NCI-H187 treated with DMSO at 0.1 percent for 48 hours (cell line): ENCODE results near the gene DBH.
"Not testable (repeated sequence)": the region's sequence is repeated elsewhere in the genome, so short reads cannot be mapped to it uniquely, and the experiment has no call there.

Experiments
- DNase-seq: peaks from one replicate; lab custom pipeline; 2025; lab: John Stamatoyannopoulos, UW

DBH gene

DNA sequence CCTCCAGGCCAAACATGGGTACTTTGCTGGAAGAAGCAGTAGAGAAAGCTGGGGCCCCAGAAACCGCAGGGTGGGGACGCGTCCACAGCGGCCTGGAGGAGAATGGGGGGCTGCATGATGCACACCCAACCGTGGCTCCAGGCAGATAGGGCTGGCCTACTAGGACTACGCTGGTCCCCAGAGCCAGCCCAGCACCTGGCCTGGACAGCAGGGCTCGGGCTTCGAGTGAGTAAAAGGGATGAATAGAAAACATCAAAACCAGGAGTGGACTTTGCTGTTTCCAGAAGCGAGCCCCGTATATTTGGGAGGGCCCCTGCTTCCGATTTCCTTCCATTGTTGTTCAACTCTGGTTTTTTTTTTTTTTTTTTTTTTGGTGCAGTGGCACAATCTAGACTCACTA lies 30.7 kb downstream of the DBH start:
- DNase-seq, result no peak

DNA sequence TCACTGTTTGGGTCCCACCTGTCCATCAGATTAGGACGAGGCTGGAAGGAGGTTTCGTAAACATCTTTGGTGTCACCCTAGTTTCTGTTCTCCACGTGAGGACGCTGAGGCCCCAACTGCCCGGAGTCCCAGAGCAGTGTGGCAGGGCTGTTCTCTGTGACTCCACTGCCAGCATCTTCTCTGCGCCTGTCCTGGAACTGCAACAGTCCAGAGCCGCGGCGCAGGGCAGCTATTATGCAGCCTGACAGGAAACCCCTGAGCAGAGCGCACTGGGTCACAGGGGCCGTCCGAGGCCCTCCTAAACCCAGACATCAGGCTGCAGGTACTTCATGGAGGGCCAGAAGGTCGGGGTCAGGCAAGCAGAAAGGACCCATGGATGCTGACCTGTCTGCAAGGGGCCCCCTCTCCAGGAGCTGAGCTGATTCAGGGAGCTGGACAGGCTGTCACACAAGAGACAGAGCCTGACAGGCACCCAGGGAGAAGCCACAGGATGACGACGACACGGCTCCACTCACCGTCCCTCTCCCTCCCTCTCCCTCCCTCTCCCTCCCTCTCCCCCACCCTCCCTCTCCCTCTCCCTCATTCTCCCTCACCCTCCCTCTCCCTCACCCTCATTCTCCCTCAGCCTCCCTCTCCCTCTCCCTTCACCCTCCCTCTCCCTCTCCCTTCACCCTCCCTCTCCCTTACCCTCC lies 31.7 kb downstream of the DBH start:
- no peak for DNase-seq

DNA sequence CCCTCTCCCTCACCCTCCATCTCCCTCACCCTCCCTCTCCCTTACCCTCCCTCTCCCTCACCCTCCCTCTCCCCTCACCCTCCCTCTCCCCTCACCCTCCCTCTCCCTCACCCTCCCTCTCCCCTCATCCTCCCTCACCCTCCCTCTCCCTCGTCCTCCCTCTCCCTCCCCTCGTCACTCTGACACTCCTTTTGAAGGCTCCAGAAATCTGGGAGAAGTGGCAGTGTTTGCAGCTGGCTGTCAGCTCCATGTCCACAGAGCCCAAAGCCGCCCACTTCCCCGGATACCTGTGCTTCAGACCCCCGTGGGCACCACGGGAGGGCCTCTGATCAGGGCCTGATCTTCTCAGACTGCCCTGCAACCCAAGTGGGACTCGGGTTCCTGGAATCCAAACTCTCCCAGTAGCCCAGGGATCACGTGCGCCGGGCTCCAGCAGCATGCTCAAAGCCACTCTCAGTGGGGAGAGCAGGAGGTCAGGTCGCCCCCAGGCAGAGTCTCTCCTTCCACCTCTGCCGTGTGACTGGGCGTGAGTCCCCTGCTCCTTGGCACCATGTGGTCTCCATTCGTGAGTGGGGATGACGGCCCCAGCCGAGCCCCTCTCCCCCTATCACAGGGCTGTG lies 33.1 kb downstream of the DBH start:
- no peak for DNase-seq

DNA sequence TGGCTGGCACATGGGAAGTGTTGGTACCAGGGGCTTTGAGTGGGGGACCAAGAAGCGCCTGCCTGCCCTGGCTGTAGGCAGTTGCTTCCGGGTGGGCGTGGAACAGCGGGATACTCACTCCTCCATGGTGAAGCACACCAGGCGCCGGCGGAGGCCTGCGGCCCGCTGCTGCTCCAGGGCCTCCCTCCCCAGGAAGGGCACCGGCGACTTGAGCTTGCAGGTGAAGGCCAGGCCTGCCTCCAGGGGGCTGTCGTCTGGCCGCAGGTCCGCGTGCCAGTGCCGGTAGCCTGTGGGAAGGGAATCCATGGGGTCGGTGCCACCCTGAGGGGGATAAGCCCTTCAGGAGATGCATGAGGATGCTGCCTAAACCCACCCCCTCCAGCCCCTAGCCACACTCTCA lies 34.3 kb downstream of the DBH start:
- DNase-seq, result no peak

DNA sequence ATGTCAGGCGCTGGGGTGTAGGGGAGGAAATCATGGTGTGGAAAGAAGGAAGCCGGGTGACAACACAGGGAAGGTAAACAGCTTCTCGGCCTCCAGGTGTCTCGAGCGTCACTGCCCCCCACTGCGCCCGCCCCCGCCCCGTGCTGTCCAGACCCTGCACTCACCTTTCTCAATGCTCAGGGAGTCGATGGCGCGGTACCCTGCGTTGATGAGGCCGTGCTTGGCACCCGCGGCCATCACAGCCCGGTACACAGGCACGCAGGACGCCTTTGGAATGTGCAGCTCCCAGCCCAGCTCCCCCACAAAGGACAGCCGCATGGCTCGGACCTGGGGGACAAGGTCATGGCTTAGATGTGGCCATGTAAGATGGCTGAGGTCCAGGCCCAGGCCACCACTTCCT lies 35.2 kb downstream of the DBH start:
- DNase-seq, result no peak

DNA sequence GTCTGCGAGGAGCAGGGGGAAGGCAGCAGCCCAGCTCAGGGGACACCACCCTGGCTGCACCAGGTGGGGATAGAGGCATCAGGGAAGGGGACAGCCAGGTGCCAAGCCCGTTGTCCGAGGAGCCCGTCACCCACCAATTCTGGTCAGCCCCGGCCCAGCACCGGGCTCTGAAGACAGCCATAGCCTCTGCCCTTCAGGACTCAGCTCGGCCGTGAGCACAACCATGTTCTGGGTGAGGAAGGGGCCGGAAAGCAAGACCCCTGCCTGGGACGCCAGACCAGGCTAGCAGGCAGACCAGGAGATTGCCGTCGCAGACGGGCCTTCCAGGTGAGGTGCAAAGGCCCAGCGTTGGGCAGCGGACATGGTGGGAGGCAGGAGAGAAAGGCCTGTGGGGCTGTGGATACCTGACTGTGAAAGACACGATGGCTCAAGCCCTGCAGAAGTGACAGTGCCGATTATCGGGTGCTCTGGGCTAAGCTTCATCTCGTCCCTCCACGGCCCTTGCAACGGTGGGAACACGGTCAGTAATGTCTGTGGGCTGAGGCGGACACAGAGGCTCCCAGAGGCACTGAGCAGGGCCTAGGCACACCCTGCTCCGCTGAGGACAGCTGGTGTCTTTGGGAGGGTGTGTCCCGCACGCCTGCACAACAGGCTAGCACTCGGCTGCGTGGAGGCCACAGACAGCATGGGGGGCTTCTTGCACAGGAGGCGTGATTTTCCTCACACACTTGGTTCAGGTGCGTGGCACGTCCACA lies 36.5 kb downstream of the DBH start:
- no peak for DNase-seq

DNA sequence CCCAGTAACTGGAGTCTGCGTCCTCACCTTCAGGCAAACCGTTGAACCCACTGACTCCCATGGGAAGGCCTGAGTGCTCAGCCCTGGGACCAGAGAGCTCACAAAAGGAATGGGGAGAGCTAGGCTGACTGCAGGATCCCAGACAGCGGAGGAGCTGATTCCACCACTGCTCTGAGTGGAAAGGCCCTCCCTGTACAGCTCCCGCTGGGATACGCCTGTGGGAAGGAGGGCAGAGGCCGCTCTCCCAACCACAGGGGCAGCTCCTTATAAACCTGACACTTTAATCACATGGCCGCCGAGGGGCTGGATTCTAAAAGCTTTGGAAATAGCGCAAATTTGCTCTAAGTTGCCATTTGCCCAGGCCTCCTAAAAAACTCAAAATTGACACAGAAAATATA lies 37.1 kb downstream of the DBH start:
- DNase-seq, result no peak

DNA sequence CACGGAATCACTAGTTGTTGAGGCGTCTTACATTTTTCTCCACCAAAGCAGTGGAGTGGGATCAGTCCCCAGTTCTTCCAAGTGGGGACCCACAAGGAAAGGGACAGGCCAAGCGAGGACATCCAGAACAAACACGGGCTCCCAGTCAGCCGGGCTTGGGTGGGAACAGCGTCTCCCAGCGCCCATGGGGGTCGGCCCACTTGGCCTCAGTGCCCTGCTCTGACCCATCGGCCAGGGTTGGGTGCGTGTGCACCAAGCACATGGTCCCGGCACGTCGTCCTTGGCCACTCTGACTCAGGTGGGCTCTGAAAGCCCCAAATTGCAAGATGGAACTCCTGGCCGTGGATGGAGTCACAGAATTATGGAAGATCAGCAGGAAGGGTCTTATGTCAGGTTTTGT lies 37.9 kb downstream of the DBH start:
- no peak for DNase-seq

DNA sequence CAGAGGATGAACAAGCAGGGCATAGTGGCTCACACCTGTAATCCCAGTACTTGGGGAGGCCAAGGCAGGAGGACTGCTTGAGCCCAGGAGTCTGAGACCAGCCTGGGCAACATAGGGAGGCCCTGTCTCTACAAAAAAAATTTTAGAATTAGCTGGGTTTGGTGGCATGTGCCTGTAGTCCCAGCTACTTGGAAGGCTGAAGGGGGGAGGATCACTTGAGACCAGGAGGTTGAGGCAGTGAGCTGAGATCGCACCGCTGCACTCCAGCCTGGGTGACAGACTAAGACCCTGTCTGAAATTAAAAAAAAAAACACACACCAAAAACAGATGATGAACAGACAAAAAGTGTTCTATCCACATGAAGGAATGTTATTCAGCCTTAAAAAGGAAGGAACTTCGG lies 39.6 kb downstream of the DBH start:
- DNase-seq, result not testable (repeated sequence)

DNA sequence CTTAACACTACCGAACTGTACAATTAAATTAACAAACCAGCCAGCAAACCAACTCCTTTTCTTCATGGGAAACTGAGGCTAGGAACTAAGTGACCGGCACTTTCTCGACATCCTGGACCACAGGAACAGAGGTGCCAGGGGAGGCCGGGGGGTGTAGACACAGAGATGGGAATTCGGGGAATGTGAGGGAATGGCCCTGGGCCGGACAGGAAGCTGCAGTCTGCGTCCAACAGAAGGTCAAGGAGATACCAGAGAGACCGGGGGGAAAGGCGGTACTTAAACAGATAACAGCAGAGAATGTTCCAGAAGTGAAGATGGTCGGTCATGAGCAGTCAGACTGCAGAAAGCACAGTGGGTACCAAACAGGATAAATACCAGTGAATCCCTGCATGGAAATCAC lies 40.3 kb downstream of the DBH start:
- no peak for DNase-seq

DNA sequence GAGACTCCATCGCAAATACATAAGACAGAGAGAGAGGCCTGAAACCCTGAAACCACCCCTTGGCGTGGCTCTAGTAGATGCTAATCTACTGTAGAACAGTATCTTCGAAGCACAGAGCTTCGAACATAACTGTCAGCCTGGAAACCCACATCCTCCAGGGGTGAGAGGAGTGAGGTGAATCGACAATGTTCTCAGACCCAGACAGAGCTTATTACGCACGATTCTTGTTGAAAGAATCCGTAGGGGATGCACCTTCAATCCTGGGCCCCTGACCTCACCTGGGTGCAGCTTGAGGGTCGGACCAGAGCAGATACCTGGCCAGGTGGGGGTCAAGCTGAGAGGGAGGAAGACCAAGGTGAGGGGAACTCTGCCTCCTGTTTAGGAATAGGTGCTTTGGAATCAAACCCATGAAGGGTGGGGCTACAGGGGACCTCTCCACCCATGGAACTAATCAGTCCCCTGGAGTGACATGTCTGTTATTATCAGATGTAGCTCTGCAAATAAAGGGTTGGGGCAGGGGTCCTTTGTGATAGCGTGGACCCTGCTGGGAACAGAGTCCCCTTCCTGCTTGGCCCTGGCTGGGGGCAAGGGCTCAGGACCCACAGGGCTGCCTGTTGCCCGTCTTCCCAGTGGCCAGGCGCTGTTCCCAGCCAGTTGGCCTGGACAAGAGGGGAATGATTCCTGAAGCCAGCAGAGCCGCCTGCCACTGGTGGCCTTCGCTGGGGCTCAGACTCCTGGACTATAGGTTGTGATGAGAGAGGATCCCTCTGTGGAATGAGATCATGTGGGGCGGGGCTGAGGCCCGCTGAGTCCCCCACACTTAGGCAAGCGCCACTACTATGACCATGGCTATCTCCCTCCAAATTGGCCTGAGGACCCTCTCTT lies 41.2 kb downstream of the DBH start:
- no peak for DNase-seq

DNA sequence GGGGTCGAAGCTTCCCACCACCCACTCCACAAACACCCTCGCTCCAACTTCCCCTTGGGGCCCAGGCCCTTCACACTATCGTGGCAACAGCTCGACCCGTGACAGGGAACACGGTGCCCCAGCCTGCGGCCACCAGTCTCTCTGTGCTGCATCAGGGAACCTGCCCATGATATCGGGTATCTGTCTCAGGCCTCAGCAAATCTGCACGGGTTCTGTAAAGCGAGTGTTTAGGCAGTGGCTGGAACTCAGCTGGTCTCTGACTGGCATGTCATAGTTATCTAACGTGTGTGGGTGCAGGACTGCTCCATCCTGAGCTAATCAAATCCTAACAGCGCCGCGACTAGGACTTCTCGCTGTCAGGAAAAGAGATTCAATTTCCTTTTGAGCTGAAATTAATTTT lies 42.9 kb downstream of the DBH start:
- DNase-seq, result no peak

DNA sequence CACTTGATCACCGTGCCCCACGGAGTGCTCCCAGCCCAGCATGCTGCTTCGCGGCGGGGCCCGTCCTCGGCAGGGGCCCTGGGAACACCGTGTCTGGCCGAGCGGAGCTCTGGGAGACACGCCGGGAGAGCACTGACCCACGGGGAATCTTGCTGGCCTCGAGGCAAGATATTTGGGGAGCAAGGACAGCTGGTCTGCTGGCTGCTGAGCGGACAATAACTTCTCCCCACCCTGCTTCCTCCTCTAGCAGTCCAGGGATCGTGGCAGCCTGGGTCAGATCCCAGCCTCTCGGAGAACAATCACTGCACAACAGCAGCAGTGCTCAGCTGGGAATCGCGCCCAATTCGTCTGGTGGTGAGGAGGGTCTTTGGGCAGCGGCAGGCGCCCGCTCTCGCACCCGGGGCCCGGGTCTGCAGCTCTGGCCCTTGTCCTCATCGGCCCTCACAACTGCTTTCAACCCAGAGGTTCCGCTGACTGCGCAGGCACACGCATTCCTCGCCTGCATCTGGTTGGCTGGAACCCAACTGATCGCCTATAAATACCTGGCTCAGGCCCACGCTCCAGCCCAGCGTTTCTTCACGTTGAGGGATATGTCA lies 43.4 kb downstream of the DBH start:
- no peak for DNase-seq

DNA sequence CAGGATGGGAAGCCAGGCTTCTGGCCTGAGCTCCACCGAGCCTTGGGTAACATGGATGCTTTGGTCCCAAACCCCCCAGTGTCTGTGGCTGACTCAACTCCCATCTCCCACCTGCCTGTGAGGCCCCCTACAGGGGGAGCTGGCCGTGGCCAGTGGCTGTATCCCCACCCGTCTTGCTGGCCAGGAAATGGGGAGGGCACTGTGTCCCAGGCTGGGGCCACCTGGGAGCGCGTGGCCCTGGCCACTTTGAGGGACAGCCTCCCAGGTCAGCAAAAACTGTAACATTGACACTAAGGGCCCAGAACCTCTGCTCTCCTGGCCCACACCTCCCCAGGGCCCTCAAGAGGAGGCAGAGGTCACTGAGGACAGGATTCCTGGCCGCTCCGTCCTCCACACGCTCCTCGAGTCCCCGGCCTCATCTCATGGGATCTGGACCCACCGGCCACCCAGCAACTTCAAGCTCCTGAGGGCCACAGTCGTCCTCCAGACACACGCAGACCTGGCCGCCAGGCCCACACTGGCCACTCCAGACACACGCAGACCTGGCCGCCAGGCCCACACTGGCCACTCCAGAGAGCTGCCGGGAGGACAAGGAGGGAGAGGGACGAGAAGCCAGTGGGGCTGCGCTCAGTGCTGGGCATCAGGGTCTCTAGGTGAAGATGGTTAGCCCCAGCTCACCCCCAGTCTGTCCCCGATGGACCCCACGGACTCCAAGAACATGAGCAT lies 44.2 kb downstream of the DBH start:
- DNase-seq, result no peak

DNA sequence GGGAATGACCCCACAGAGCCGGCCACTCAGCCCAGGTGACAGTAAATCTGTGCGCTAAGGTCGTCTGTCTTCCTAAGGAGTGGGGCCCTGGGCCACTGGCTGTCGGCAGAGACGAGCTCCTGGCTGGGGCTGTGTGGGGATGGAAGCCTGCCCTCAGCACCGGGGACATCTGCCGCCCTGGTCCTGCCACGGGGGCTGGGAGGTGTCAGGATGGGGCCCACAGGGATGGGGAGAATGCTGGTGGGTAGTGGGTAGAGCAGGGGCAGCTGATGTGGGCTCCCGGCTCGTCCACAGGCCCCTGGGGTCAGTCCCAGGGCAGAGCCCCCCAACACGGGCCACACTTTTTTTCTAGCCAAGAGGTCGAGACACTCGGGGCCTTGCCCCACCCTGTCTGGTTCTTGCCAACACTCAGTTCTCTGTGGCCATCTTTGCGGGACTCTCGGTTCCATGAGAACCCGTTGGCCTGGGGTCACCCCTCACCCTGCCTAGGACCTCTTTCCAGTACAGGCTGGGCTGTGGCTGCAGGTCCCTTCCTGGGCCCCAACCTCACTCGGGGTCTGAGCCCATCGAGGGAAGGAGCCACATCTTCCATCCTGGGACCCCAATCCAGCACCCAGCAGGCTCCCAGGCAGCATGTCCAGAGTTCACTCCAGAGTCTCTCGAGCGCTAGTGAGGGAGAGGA lies 45.0 kb downstream of the DBH start:
- DNase-seq, result no peak

DNA sequence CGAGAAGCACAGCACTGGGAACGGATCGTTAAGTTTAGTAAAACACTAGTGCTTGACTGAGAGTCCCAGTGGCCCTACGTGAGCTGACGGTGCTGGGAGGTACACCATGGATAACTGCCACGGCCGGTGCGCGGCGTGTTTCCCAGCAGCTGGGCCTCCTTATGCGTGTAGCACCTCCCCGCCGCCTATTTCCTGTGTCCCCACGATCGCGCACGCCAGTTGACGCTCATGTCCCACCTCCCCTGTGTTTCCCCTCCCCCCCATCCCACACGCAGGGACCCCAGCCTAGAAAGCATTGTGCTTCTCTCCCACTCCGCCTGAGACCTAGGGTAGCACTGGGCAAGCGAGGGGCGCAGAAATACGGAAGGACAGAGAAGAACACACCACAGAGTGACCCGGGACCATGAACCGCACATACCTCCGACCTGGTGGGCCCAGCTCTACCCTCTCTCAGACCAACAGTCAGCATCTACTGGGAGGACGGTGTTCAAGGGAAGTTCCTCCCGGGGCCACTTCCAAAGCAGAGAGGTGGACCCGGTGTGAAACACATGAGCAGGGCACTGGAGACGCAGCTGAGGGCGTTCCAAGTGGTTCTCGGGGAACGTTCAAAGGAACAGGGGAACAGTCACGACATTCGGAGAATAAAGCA lies 45.6 kb downstream of the DBH start:
- no peak for DNase-seq

DNA sequence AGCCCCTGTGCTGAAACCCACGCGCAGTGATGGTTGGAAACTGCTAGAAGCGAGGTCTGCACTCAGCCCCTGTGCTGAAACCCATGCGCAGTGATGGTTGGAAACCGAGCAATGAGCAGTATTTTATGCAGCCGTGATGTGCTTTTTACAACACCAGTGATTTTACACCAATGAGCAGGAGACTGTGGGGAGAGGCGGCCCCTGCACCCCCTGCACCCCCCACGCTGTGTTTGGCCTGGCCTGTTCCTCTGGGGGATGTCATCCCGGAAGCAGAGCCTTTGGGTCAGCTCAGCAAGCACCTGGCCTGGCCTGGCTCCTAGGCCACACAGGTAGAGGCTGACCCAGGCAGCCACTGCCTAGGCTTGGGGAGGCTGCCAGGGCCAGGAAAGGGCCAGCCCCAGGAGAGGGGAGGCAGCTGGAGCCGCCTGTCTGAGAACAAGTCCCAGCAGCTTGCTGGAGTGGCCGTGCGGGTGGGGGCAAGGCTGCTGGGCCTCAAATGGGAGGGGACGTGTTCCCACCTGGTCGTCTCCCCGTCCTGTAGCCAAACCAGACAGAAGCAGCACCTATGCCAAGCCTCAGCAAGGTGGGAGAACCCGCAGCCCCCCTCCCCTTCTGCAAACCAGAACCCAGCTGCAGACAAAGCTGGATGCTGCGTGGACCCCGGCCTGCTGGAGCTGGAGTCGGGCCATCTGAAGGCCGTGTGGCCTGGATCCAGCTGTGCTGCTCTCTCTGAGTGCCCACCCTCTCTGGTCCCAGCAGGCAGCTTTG lies 46.8 kb downstream of the DBH start:
- no peak for DNase-seq

DNA sequence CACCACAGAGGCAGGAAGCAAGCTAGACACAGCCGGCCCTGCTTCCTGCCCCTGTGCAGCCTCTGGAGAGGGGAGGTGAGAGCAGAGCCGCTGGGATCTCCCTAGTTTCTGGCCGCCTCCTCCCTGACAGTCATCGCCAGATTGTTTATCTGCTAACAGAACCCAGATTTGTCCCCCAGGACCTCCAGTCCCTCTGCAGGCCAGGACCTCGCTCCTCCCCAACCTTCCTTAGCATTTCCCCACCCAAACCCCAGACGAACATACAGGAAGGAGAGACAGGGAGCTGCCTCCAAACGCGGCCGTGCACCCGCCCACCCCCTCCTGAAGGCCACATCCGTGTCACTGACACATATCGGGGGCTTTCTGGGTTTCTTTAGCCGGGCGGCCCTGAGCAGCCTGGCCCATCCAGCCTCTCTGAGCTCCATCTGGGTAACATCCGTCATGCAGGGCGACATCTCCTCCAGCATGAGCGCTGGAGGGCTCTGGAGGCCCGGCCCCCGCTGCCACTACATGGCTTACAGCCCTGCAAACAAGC lies 47.5 kb downstream of the DBH start:
- no peak for DNase-seq
